ENCODE measurements around the gene SPINK2.
A peak's percentile ranks its signal among the peaks of the same experiment; 100 is the strongest.

SPINK2 gene

DNA sequence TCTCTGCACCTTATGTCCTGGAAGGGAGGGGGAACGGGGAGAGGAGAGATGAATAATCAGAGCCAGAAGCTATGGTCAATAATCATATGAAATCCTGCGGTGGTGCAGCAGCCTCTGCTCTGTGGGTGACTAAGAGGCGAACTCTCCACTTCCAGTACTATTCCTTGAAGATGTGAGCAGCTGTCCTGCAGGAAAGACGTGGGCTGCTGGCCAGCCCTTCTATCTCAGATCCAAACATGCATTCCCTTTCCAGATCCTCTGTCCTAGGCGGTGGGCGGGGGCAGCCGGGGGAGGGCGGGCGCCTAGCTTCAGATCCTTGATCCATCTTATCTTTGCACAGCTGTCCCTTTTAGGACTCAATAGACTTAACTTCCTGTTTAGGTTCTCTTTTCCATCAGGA lies 34.5 kb downstream of the SPINK2 start:
- H2BK5ac ChIP-seq (ENCODE audit: low read length) = no peak overlapping the region
- no CpG with 5 or more reads among the region's 9 CpGs for WGBS (ENCODE audit: extremely low coverage, insufficient coverage, low lambda C conversion rate)
- H3K27ac ChIP-seq (ENCODE audit: low read depth, low read length) = no peak overlapping the region

DNA sequence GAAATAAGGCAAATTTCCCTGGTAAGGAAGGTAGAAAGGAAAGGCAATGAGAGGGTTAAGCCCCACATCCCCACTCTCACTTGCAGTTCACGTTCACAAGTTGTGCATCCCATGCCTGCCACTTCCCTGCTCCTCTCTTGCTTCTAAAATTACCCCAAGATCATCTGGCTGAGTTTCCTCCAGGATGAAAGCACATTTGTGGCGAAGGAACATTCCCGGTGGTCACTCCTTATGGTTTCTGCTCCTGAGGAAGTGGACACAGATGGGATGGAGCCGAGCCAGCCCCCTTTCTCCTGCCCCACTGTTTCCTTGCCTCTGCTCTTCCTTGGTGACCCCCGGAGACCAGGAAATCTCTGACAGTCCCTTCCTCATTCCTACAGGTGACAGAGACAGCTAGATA lies 37.5 kb downstream of the SPINK2 start:
- no peak overlapping the region for H2AK5ac ChIP-seq (ENCODE audit: low read length)
- no peak overlapping the region for H2BK5ac ChIP-seq (ENCODE audit: low read length)
- no peak overlapping the region for H3K23ac ChIP-seq (ENCODE audit: low read length)
- no CpG with 5 or more reads among the region's 5 CpGs for WGBS (ENCODE audit: extremely low coverage, insufficient coverage, low lambda C conversion rate)
- H4K5ac ChIP-seq (ENCODE audit: low read length) = no peak overlapping the region
- H2BK120ac ChIP-seq (ENCODE audit: low read depth, low read length) = no peak overlapping the region
- H3K4me2 ChIP-seq (ENCODE audit: low read length) = no peak overlapping the region
- no peak overlapping the region for H3K9ac ChIP-seq (ENCODE audit: low read length)
- H3K4me1 ChIP-seq (ENCODE audit: control insufficient read depth, low read depth, low read length) = peaks cover 2% of the 10 kb centered on the region
- no peak overlapping the region for H4K8ac ChIP-seq (ENCODE audit: low read depth, low read length)
- no peak overlapping the region for H3K18ac ChIP-seq (ENCODE audit: low read length)
- no peak for DNase-seq
- H3K56ac ChIP-seq (ENCODE audit: low read length) = no peak overlapping the region
- H3K36me3 ChIP-seq (ENCODE audit: control insufficient read depth, insufficient read depth, low read length) = no peaks in the 10 kb centered on the region
- no peak overlapping the region for H2BK15ac ChIP-seq (replicated peaks; ENCODE audit: low read depth)
- H3K27ac ChIP-seq (ENCODE audit: low read depth, low read length) = no peak overlapping the region
- no peaks in the 10 kb centered on the region for H3K79me1 ChIP-seq (ENCODE audit: low read length)
- H3K79me2 ChIP-seq (ENCODE audit: control insufficient read depth, insufficient read depth, low read length) = no peaks in the 10 kb centered on the region
- H3K4me3 ChIP-seq (ENCODE audit: low read length) = no peak overlapping the region
- H3K27me3 ChIP-seq (ENCODE audit: insufficient read depth, low read length, poor library complexity) = no peaks in the 10 kb centered on the region
- H3K4ac ChIP-seq (ENCODE audit: low read depth, low read length) = no peak overlapping the region

More for the DNA sequence above, 34.5 kb downstream of the SPINK2 start:
- H3K27me3 ChIP-seq (ENCODE audit: insufficient read depth, low read length, poor library complexity) = no peaks in the 10 kb centered on the region
- no peak overlapping the region for H3K18ac ChIP-seq (ENCODE audit: low read length)
- H3K4ac ChIP-seq (ENCODE audit: low read depth, low read length) = no peak overlapping the region
- H2AK5ac ChIP-seq (ENCODE audit: low read length) = no peak overlapping the region
- no peak overlapping the region for H3K4me3 ChIP-seq (ENCODE audit: low read length)
- H4K8ac ChIP-seq (ENCODE audit: low read depth, low read length) = no peak overlapping the region
- H3K79me1 ChIP-seq (ENCODE audit: low read length) = no peaks in the 10 kb centered on the region
- H3K4me1 ChIP-seq (ENCODE audit: control insufficient read depth, low read depth, low read length) = peaks cover 2% of the 10 kb centered on the region
- no peak overlapping the region for H3K56ac ChIP-seq (ENCODE audit: low read length)
- no peaks in the 10 kb centered on the region for H3K79me2 ChIP-seq (ENCODE audit: control insufficient read depth, insufficient read depth, low read length)
- no peak overlapping the region for H3K4me2 ChIP-seq (ENCODE audit: low read length)
- no peak for DNase-seq
- no peak overlapping the region for H4K5ac ChIP-seq (ENCODE audit: low read length)
- no peak overlapping the region for H3K23ac ChIP-seq (ENCODE audit: low read length)
- H3K9ac ChIP-seq (ENCODE audit: low read length) = no peak overlapping the region
- H2BK15ac ChIP-seq (replicated peaks; ENCODE audit: low read depth) = no peak overlapping the region
- no peak overlapping the region for H2BK120ac ChIP-seq (ENCODE audit: low read depth, low read length)
- no peaks in the 10 kb centered on the region for H3K36me3 ChIP-seq (ENCODE audit: control insufficient read depth, insufficient read depth, low read length)

DNA sequence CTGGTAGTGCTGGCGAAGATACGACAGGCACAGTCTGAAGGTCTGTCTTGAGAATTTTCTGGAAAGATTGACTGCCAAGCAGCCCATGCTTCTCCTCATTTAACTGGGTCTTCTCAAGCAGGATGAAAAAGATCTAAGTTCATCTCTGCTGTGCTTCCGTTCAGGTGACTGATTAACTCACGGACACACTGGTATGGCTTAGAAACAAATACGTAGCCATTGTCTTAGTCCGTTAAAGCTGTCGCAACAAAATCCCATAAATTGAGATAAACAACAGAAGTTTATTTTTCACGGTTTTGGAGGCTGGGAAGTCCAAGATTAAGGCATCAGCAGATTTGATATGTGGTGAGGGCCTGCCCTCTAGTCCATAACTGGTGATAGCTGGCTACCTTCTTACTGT lies 39.5 kb downstream of the SPINK2 start:
- no peak overlapping the region for H2BK15ac ChIP-seq (replicated peaks; ENCODE audit: low read depth)
- H3K79me2 ChIP-seq (ENCODE audit: control insufficient read depth, insufficient read depth, low read length) = no peaks in the 10 kb centered on the region
- no peaks in the 10 kb centered on the region for H3K79me1 ChIP-seq (ENCODE audit: low read length)
- H3K4me2 ChIP-seq (ENCODE audit: low read length) = no peak overlapping the region
- H3K27ac ChIP-seq (ENCODE audit: low read depth, low read length) = no peak overlapping the region
- H3K4me3 ChIP-seq (ENCODE audit: low read length) = no peak overlapping the region
- DNase-seq = no peak
- no peaks in the 10 kb centered on the region for H3K4me1 ChIP-seq (ENCODE audit: control insufficient read depth, low read depth, low read length)
- no peak overlapping the region for H4K8ac ChIP-seq (ENCODE audit: low read depth, low read length)
- no peak overlapping the region for H2BK120ac ChIP-seq (ENCODE audit: low read depth, low read length)
- H3K36me3 ChIP-seq (ENCODE audit: control insufficient read depth, insufficient read depth, low read length) = no peaks in the 10 kb centered on the region
- no peaks in the 10 kb centered on the region for H3K27me3 ChIP-seq (ENCODE audit: insufficient read depth, low read length, poor library complexity)
- no peak overlapping the region for H2BK5ac ChIP-seq (ENCODE audit: low read length)
- no peak overlapping the region for H3K4ac ChIP-seq (ENCODE audit: low read depth, low read length)
- no CpG with 5 or more reads among the region's 8 CpGs for WGBS (ENCODE audit: extremely low coverage, insufficient coverage, low lambda C conversion rate)
- H3K56ac ChIP-seq (ENCODE audit: low read length) = no peak overlapping the region
- no peak overlapping the region for H3K18ac ChIP-seq (ENCODE audit: low read length)
- no peak overlapping the region for H4K5ac ChIP-seq (ENCODE audit: low read length)
- H2AK5ac ChIP-seq (ENCODE audit: low read length) = no peak overlapping the region
- no peak overlapping the region for H3K23ac ChIP-seq (ENCODE audit: low read length)
- no peak overlapping the region for H3K9ac ChIP-seq (ENCODE audit: low read length)

DNA sequence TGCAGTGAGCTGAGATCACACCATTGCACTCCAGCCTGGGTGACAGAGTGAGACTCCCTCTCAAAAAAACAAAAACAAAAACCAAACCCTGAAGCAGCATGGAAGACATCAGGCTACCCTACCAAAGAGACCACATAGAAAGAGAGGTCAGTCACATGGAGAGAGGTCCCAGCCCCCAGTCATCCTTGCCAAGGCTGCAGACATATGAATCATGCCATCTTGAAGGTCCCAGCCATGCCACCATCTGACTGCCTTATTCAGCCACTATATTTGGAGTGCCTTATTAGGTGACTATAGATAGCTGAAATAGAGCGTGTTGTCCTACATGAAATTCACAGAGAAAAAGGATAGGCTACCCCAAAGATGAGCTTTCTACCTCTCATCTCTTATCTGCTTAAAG lies 48.2 kb downstream of the SPINK2 start:
- DNase-seq = no peak

DNA sequence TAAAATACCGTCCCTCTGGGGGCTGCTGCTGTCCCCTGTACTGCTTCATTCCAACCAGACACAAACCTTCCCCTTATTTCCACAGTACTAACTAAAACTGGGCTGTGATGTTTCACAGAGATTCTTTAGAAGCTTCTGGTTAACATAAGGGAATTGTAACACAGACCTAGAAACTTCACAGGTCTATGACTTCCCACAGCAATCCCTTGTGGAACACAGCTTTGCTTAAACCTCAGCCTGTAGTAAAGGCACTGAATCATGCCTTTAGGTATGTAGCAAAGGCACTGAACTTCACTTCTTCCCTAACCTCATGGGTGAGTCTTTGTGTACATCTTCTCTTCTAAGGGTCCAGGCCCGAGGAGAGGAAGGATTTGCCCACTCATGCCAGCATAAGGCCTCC lies 49.4 kb downstream of the SPINK2 start:
- Histone ChIP-seq H3K4me3 (ENCODE audit: low read length) (no peak overlapping the region), H4K8ac (ENCODE audit: low read depth, low read length) (no peak overlapping the region), H3K4ac (ENCODE audit: low read depth, low read length) (no peak overlapping the region), H3K18ac (ENCODE audit: low read length) (no peak overlapping the region), H2BK5ac (ENCODE audit: low read length) (no peak overlapping the region), H3K27me3 (ENCODE audit: insufficient read depth, low read length, poor library complexity) (no peaks in the 10 kb centered on the region), H3K36me3 (ENCODE audit: control insufficient read depth, insufficient read depth, low read length) (no peaks in the 10 kb centered on the region), H3K4me2 (ENCODE audit: low read length) (no peak overlapping the region), H4K5ac (ENCODE audit: low read length) (no peak overlapping the region), H3K79me2 (ENCODE audit: control insufficient read depth, insufficient read depth, low read length) (no peaks in the 10 kb centered on the region), H3K27ac (ENCODE audit: low read depth, low read length) (no peak overlapping the region), H3K23ac (ENCODE audit: low read length) (peak overlapping the region; percentile 66), H3K79me1 (ENCODE audit: low read length) (no peaks in the 10 kb centered on the region), H3K56ac (ENCODE audit: low read length) (no peak overlapping the region), H2AK5ac (ENCODE audit: low read length) (no peak overlapping the region), H2BK15ac (replicated peaks; ENCODE audit: low read depth) (no peak overlapping the region), H2BK120ac (ENCODE audit: low read depth, low read length) (no peak overlapping the region), H3K4me1 (ENCODE audit: control insufficient read depth, low read depth, low read length) (no peaks in the 10 kb centered on the region), H3K9ac (ENCODE audit: low read length) (no peak overlapping the region)
- WGBS (ENCODE audit: extremely low coverage, insufficient coverage, low lambda C conversion rate) = no CpG with 5 or more reads among the region's 2 CpGs
- no peak for DNase-seq

More for the DNA sequence above, 48.2 kb downstream of the SPINK2 start:
- Histone ChIP-seq H3K4me1 (ENCODE audit: control insufficient read depth, low read depth, low read length) (no peaks in the 10 kb centered on the region), H3K18ac (ENCODE audit: low read length) (no peak overlapping the region), H2BK120ac (ENCODE audit: low read depth, low read length) (no peak overlapping the region), H3K4me3 (ENCODE audit: low read length) (no peak overlapping the region), H3K36me3 (ENCODE audit: control insufficient read depth, insufficient read depth, low read length) (no peaks in the 10 kb centered on the region), H2BK5ac (ENCODE audit: low read length) (no peak overlapping the region), H4K5ac (ENCODE audit: low read length) (no peak overlapping the region), H3K79me1 (ENCODE audit: low read length) (no peaks in the 10 kb centered on the region), H3K4ac (ENCODE audit: low read depth, low read length) (no peak overlapping the region), H2BK15ac (replicated peaks; ENCODE audit: low read depth) (no peak overlapping the region), H3K4me2 (ENCODE audit: low read length) (no peak overlapping the region), H3K9ac (ENCODE audit: low read length) (no peak overlapping the region), H3K23ac (ENCODE audit: low read length) (no peak overlapping the region), H3K27me3 (ENCODE audit: insufficient read depth, low read length, poor library complexity) (no peaks in the 10 kb centered on the region), H3K56ac (ENCODE audit: low read length) (no peak overlapping the region), H2AK5ac (ENCODE audit: low read length) (no peak overlapping the region), H4K8ac (ENCODE audit: low read depth, low read length) (no peak overlapping the region), H3K27ac (ENCODE audit: low read depth, low read length) (no peak overlapping the region), H3K79me2 (ENCODE audit: control insufficient read depth, insufficient read depth, low read length) (no peaks in the 10 kb centered on the region)
- WGBS (ENCODE audit: extremely low coverage, insufficient coverage, low lambda C conversion rate) = no CpG with 5 or more reads among the region's 1 CpG

DNA sequence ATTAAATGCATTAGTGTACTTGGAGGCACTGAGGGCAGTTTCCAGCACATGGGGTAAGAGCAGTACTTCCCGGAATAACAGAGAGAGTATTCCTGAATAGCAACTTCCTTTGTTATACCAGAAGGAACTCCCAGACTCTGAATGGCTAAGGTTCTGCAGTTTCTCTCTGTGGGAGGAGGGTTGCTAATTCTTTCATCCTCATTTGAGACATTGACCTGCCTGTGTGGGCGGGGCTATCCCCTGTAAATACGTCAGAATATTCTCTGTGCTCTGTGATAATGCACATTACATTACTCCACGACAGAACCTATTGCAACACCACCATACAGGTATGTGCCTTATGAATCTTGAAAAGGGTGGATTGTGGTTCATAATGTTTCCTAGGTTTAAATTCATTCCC lies 52.7 kb downstream of the SPINK2 start:
- no peak overlapping the region for H2BK15ac ChIP-seq (replicated peaks; ENCODE audit: low read depth)

More for the DNA sequence above, 52.7 kb downstream of the SPINK2 start:
- Histone ChIP-seq H3K36me3 (ENCODE audit: control insufficient read depth, insufficient read depth, low read length) (no peaks in the 10 kb centered on the region), H2AK5ac (ENCODE audit: low read length) (no peak overlapping the region), H3K27me3 (ENCODE audit: insufficient read depth, low read length, poor library complexity) (no peaks in the 10 kb centered on the region), H2BK120ac (ENCODE audit: low read depth, low read length) (no peak overlapping the region), H4K5ac (ENCODE audit: low read length) (no peak overlapping the region), H4K8ac (ENCODE audit: low read depth, low read length) (no peak overlapping the region), H3K4me1 (ENCODE audit: control insufficient read depth, low read depth, low read length) (no peaks in the 10 kb centered on the region), H3K79me1 (ENCODE audit: low read length) (no peaks in the 10 kb centered on the region), H3K4ac (ENCODE audit: low read depth, low read length) (no peak overlapping the region), H3K4me3 (ENCODE audit: low read length) (no peak overlapping the region), H2BK5ac (ENCODE audit: low read length) (no peak overlapping the region), H3K4me2 (ENCODE audit: low read length) (no peak overlapping the region), H3K56ac (ENCODE audit: low read length) (no peak overlapping the region), H3K18ac (ENCODE audit: low read length) (no peak overlapping the region), H3K23ac (ENCODE audit: low read length) (no peak overlapping the region), H3K79me2 (ENCODE audit: control insufficient read depth, insufficient read depth, low read length) (no peaks in the 10 kb centered on the region), H3K9ac (ENCODE audit: low read length) (no peak overlapping the region), H3K27ac (ENCODE audit: low read depth, low read length) (no peak overlapping the region)
- DNase-seq = no peak
- WGBS (ENCODE audit: extremely low coverage, insufficient coverage, low lambda C conversion rate) = no CpG with 5 or more reads among the region's 4 CpGs
